GM21528 (cell line): ENCODE data around the gene NCR2.
A peak's percentile ranks its signal among the peaks of the same experiment; 100 is the strongest.
"Not testable (repeated sequence)": the region's sequence is repeated elsewhere in the genome, so short reads cannot be mapped to it uniquely, and the experiment has no call there.

Experiments used
- ATAC-seq: cut with Tn5 transposase; IDR thresholded peaks from one replicate; pipeline ENCODE4 v1.9.1; 2021; ENCODE audit warnings: mild to moderate bottlenecking, moderate library complexity; ENCODE audit not compliant: unreplicated experiment, low FRiP score

NCR2 gene

GRCh38 chr6:41335296-41335695 lies at the start of gene NCR2:
Gene NCR2, plus strand, starts transcription at chr6:41335608. Its CDS starts 269 bp downstream, at chr6:41335877.
- no peak for ATAC-seq

GRCh38 chr6:41286544-41287346 lies 48.7 kb upstream of the NCR2 start, which contains the start of gene TREM1:
Gene TREM1, minus strand, starts transcription at chr6:41286682. Its CDS starts 27 bp downstream, at chr6:41286655.
- no peak for ATAC-seq

- ATAC-seq, result no peak
Measured at GRCh38 chr6:41288030-41288753, 47.2 kb upstream of the NCR2 start.

- ATAC-seq, result no peak
Measured at GRCh38 chr6:41288754-41289129, 46.7 kb upstream of the NCR2 start.

- ATAC-seq, result no peak
Measured at GRCh38 chr6:41289815-41290214, 45.6 kb upstream of the NCR2 start.

GRCh38 chr6:41291717-41292116 lies 43.7 kb upstream of the NCR2 start:
- no peak for ATAC-seq

- no peak for ATAC-seq
Measured at GRCh38 chr6:41294214-41294872, 41.1 kb upstream of the NCR2 start.

GRCh38 chr6:41297248-41297647 lies 38.2 kb upstream of the NCR2 start:
- ATAC-seq, result not testable (repeated sequence)

GRCh38 chr6:41298785-41299502 lies 36.5 kb upstream of the NCR2 start:
- no peak for ATAC-seq

GRCh38 chr6:41302638-41303037 lies 32.8 kb upstream of the NCR2 start:
- ATAC-seq, result no peak

GRCh38 chr6:41306187-41306854 lies 29.1 kb upstream of the NCR2 start:
- ATAC-seq, result no peak

GRCh38 chr6:41315203-41315602 lies 20.2 kb upstream of the NCR2 start:
- no peak for ATAC-seq

GRCh38 chr6:41315943-41316620 lies 19.3 kb upstream of the NCR2 start:
- ATAC-seq, result no peak

GRCh38 chr6:41318261-41318653 lies 17.2 kb upstream of the NCR2 start:
- ATAC-seq, result no peak

- ATAC-seq, result peak; percentile 91
Measured at GRCh38 chr6:41318654-41319565, 16.5 kb upstream of the NCR2 start.

GRCh38 chr6:41321183-41321582 lies 14.2 kb upstream of the NCR2 start:
- no peak for ATAC-seq

- ATAC-seq, result no peak
Measured at GRCh38 chr6:41325446-41326066, 9.9 kb upstream of the NCR2 start.

- ATAC-seq, result no peak
Measured at GRCh38 chr6:41326092-41326491, 9.3 kb upstream of the NCR2 start.
